Stomach (tissue), 9 donors: Measurements from ENCODE around the gene SART1. TPM values are rescaled to one million over a fixed set of nuclear protein-coding genes. Genes with fewer than 3 reads are reported as not detected.

Experiments
- DNase-seq, 2 donors: peaks; one replicate each; pipeline versions ENCODE4 v3.0.0 to v3.0.0-alpha.2; 2013 to 2019
- H3K27ac ChIP-seq, 5 donors: fragments of 200-600 bp in 4 of 5; sonication (generic) in 4 of 5; one replicate each; pipeline ENCODE4 v1.5.1; 2013 to 2019; ENCODE audit warnings: mild to moderate bottlenecking in 1 of 5, moderate library complexity in 1 of 5
- H3K27me3 ChIP-seq, 3 donors: fragments of 200-600 bp; sonication (generic); one replicate each; pipeline ENCODE4 v1.5.1; 2017 to 2019; ENCODE audit warnings: mixed run types in 1 of 3
- H3K36me3 ChIP-seq, 4 donors: fragments of 200-600 bp; sonication (generic); 1 replicate in 3 of 4; 2 replicates in 1 of 4; pipeline ENCODE4 v1.5.1; 2016 to 2019
- H3K4me1 ChIP-seq, 4 donors: fragments of 200-600 bp; sonication (generic); one replicate each; pipeline ENCODE4 v1.5.1; 2016 to 2019
- H3K4me3 ChIP-seq, 4 donors: fragments of 200-600 bp; sonication (generic) in 3 of 4; one replicate each; pipeline ENCODE4 v1.5.1; 2016 to 2019; ENCODE audit warnings: mild to moderate bottlenecking in 1 of 4
- H3K9me3 ChIP-seq, 4 donors: fragments of 200-600 bp; sonication (generic); one replicate each; pipeline ENCODE4 v1.5.1; 2016 to 2019
- CTCF ChIP-seq, 7 experiments: fragments of 450-650 bp in 4 of 7; fragments of 200-600 bp in 3 of 7; sonication (generic) in 3 of 7; IDR thresholded peaks; one replicate each; pipeline ENCODE4 v1.5.1; 2016 to 2019; ENCODE audit warnings: antibody characterized with exemption in 7 of 7, control low read depth in 2 of 7, mild to moderate bottlenecking in 1 of 7
- EP300 ChIP-seq: sonication (generic); formaldehyde crosslinking; IDR thresholded peaks from one replicate; pipeline ENCODE4 v1.6.1; 2017; ENCODE audit warnings: antibody characterized with exemption
- POLR2A ChIP-seq, 4 donors: fragments of 450-650 bp; IDR thresholded peaks; one replicate each; pipeline ENCODE4 v1.6.1; 2016; ENCODE audit warnings: antibody characterized with exemption in 4 of 4, control low read depth in 2 of 4, mild to moderate bottlenecking in 1 of 4, moderate library complexity in 1 of 4
- POLR2AphosphoS5 ChIP-seq, 3 donors: sonication (generic); formaldehyde crosslinking; IDR thresholded peaks; one replicate each; pipeline ENCODE4 v1.6.1; 2016; ENCODE audit warnings: antibody characterized with exemption in 3 of 3
- WGBS, 5 donors: extraction: QIAGEN DNeasy Blood & Tissue Kit in 3 of 5; methylation state at CpG; one replicate each; pipeline versions ENCODE4 v1.1.5 to v1.1.7; 2013 to 2018; 5-methylcytosine and 5-hydroxymethylcytosine counted together
- intact Hi-C: fragments of 100-400 bp; cut with DNase I; formaldehyde crosslinking; loops from one replicate; pipeline ENCODE4 v1.15.1; 2023; ENCODE audit warnings: low total_unique reads
- polyA plus RNA-seq, 3 donors: library from polyadenylated mRNA; stranded (reverse); fragments of 200-250 nt; gene quantifications; one replicate each; pipeline ENCODE4 v1.2.3, GENCODE V29; 2013
- total RNA-seq, 5 donors: library from RNA; depleted of rRNA; stranded (reverse); fragments of >200 nt; gene quantifications; one replicate each; pipeline versions ENCODE4 v1.1.0 to v1.2.3, GENCODE V29; 2014 to 2016
- donor health status: healthy with polysubstance abuse.
- donor health status: Bipolar disorder and iron deficiency.
- donor health status: healthy.

SART1 gene
- total and polyA plus RNA-seq, 8 donors = 26.1 to 278 (median 82.5) TPM

GRCh38 chr11:65952052-65952521 is 9.4 kb upstream of the SART1 start:
- Histone ChIP-seq H3K4me3 (no peak overlapping the region), H3K27me3 (peaks cover 0 to 31% (median 9%) of the 10 kb centered on the region in 3 donors), H3K27ac (no peak overlapping the region), H3K36me3 (no peaks in the 10 kb centered on the region), H3K4me1 (no peaks in the 10 kb centered on the region), H3K9me3 (no peaks in the 10 kb centered on the region)
- no peak for TF ChIP-seq POLR2A (IDR thresholded peaks at IDR 0.05)
- TF ChIP-seq CTCF (IDR thresholded peaks at IDR 0.05) = no peak
- TF ChIP-seq EP300 = no peak
- no peak for TF ChIP-seq POLR2AphosphoS5 (IDR thresholded peaks at IDR 0.05)
- 24 to 47% (median 28%) methylated on average over 6 of the region's 6 CpGs for WGBS, 5 donors
- intact Hi-C loops = no loop called here
- DNase-seq = no peak

GRCh38 chr11:65953471-65953870 is 8.1 kb upstream of the SART1 start:
- no peak overlapping the region for H3K27ac ChIP-seq
- WGBS, 5 donors = 89 to 92% (median 91%) methylated on average over 12 to 20 of the region's 20 CpGs
- H3K9me3 ChIP-seq = no peaks in the 10 kb centered on the region
- H3K4me3 ChIP-seq = no peak overlapping the region
- no peak for DNase-seq
- H3K36me3 ChIP-seq = no peaks in the 10 kb centered on the region
- H3K27me3 ChIP-seq = peaks cover 0 to 33% (median 9%) of the 10 kb centered on the region in 3 donors
- TF ChIP-seq POLR2AphosphoS5 (IDR thresholded peaks at IDR 0.05) (no peak), EP300 (no peak), POLR2A (IDR thresholded peaks at IDR 0.05) (no peak), CTCF (IDR thresholded peaks at IDR 0.05) (no peak)
- intact Hi-C loops = no loop called here
- no peaks in the 10 kb centered on the region for H3K4me1 ChIP-seq

- Histone ChIP-seq H3K4me1 (no peaks in the 10 kb centered on the region), H3K36me3 (no peaks in the 10 kb centered on the region), H3K4me3 (no peak overlapping the region), H3K27ac (no peak overlapping the region), H3K27me3 (peaks cover 0 to 35% (median 9%) of the 10 kb centered on the region in 3 donors), H3K9me3 (no peaks in the 10 kb centered on the region)
- TF ChIP-seq CTCF (IDR thresholded peaks at IDR 0.05) = no peak
- TF ChIP-seq POLR2A (IDR thresholded peaks at IDR 0.05) = no peak
- no peak for TF ChIP-seq EP300
- no peak for TF ChIP-seq POLR2AphosphoS5 (IDR thresholded peaks at IDR 0.05)
- intact Hi-C loops = no loop called here
- DNase-seq = no peak
- WGBS, 5 donors = 66 to 75% (median 68%) methylated on average over 8 of the region's 8 CpGs
Measured at GRCh38 chr11:65954771-65955170, 6.8 kb upstream of the SART1 start.

- no peak for DNase-seq
- H3K9me3 ChIP-seq = no peaks in the 10 kb centered on the region
- intact Hi-C loops = no loop called here
- no peak overlapping the region for H3K4me3 ChIP-seq
- no peak for TF ChIP-seq POLR2AphosphoS5 (IDR thresholded peaks at IDR 0.05)
- TF ChIP-seq POLR2A (IDR thresholded peaks at IDR 0.05) = no peak
- no peak for TF ChIP-seq EP300
- no peak for TF ChIP-seq CTCF (IDR thresholded peaks at IDR 0.05)
- peaks cover 0 to 32% (median 9%) of the 10 kb centered on the region in 3 donors for H3K27me3 ChIP-seq
- WGBS, 5 donors = 48 to 76% (median 67%) methylated on average over 4 of the region's 4 CpGs
- H3K36me3 ChIP-seq = no peaks in the 10 kb centered on the region
- H3K27ac ChIP-seq = no peak overlapping the region
- peaks cover 14 to 21% (median 20%) of the 10 kb centered on the region in 4 donors for H3K4me1 ChIP-seq
Measured at GRCh38 chr11:65958291-65958690, 3.2 kb upstream of the SART1 start.
